Measurements from ENCODE around the gene CYTH4. TPM values are rescaled to one million over a fixed set of nuclear protein-coding genes. Genes with fewer than 3 reads are reported as not detected.
"Not testable (repeated sequence)": the region's sequence is repeated elsewhere in the genome, so short reads cannot be mapped to it uniquely, and the experiment has no call there.

The CYTH4 gene, protein sequence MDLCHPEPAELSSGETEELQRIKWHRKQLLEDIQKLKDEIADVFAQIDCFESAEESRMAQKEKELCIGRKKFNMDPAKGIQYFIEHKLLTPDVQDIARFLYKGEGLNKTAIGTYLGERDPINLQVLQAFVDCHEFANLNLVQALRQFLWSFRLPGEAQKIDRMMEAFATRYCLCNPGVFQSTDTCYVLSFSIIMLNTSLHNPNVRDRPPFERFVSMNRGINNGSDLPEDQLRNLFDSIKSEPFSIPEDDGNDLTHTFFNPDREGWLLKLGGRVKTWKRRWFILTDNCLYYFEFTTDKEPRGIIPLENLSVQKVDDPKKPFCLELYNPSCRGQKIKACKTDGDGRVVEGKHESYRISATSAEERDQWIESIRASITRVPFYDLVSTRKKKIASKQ
- 10 to 100 TPM; 30.5 to 34.0 TPM for total RNA-seq

DNA sequence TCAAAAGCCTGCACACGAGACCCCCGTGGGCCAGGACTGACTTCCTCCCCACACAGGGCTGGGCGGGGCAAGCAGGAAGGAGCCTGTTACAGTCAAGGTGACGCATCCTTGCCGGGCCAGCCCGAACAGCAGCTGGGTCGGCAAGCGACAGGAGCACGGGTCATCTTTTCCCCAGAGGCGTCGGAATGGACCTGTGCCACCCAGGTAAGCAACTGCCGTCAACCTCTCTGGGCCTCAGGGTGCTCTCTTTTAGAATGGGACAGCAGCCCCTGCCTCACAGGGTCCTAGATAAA is at the start of gene CYTH4:
TSS of gene CYTH4 (plus strand) at position 124 of the 293 bp plus-strand sequence. CDS start at position 186, 62 bp downstream.
- intact Hi-C loops (cut with micrococcal nuclease) = loop anchor here (2.0 kb wide), 2 partner anchors 40 to 64 kb away; no protein-coding TSS in a partner anchor
- peak; percentile 88 for DNase-seq
- peak within 1 kb of the TSS; percentile 97 for H3K27ac Mint-ChIP-seq
- CTCF ChIA-PET = interaction anchor here (0.6 to 4.6 kb wide), 8 partner anchors 14 to 284 kb away, joined by 3 to 17 read pairs (median 5); no protein-coding TSS in a partner anchor
- no peaks in the 10 kb centered on the region for H3K9me3 Mint-ChIP-seq
- H3K4me1 Mint-ChIP-seq (ENCODE audit: low read depth) = peaks cover 53% of the 10 kb centered on the region
- H3K27me3 Mint-ChIP-seq (ENCODE audit: low read depth) = no peaks in the 10 kb centered on the region
- peaks cover 6% of the 10 kb centered on the region for H3K36me3 Mint-ChIP-seq (ENCODE audit: low read depth)
- H3K4me3 Mint-ChIP-seq = peak within 1 kb of the TSS; percentile 85

DNA sequence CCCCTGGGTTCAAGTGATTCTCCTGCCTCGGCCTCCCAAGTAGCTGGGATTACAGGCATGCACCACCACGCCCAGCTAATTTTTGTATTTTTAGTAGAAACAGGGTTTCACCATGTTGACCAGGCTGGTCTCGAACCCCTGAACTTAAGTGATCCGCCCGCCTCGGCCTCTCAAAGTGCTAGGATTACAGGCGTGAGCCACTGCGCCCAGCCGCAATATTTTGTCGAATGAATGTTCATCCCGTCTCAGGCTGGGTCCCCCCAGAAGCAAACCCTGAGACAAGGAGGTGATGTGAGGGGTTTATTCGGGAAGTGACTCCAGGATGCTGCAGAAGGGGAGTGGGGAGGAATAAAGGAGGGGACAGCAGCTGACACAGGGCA is 48.9 kb upstream of the CYTH4 start:
- intact Hi-C loops (cut with micrococcal nuclease) = loop anchor here (5.0 to 10.0 kb wide), 4 partner anchors 86 to 869 kb away; partner anchors contain the start of genes IFT27, IL2RB and LGALS1
- DNase-seq; CTCF ChIA-PET; H3K9me3 Mint-ChIP-seq; H3K27me3 Mint-ChIP-seq (ENCODE audit: low read depth): not testable (repeated sequence)
- peaks cover 98% of the 10 kb centered on the region for H3K4me1 Mint-ChIP-seq (ENCODE audit: low read depth)
- H3K27ac Mint-ChIP-seq = peak overlapping the region; percentile 99
- peak overlapping the region; percentile 28 for H3K4me3 Mint-ChIP-seq
- H3K36me3 Mint-ChIP-seq (ENCODE audit: low read depth) = peaks cover 92% of the 10 kb centered on the region

DNA sequence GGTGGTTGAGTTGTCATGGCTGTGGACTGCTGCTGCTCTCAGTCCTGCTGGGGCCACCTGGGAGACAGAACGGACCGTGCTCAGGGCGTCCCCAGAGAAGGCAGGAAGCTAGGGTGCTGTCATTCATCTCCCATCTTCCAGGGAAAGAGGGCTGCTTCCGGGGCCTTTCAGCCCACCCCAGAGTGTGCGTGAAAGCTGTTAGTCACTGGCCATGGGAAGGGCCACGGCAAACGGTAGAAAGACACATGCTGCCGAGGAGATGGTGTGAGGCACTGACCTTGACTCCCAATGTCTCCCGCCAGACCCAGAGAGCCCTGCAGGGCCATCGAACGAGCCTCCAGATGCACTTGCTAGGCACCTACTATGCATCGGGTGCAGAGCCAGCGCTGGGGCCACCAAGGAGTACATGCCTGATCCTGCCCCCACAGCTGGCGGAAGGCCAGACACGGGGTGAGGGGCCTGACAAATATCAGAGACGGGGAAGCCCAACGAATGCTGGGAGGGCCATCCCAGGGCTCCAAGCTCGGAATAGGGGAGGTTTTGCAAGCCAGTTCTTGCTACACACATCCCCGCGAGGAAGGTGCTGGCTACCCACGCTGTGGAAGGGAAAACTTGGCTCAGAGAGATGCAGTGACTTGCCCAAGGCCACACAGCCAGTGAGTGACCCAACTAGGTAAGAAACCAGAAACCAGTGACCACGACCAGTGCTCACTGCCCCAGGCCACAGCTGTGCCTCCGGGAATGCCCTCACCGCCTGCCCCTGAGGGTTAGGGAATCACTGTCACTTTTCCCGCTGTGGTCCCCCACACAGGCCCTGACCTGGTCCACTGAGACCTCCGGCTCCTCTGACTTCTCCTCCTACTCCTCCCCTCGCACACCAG is 48.3 kb upstream of the CYTH4 start:
- peak overlapping the region; percentile 99 for H3K27ac Mint-ChIP-seq
- H3K27me3 Mint-ChIP-seq (ENCODE audit: low read depth) = no peaks in the 10 kb centered on the region
- H3K4me1 Mint-ChIP-seq (ENCODE audit: low read depth) = peaks cover 98% of the 10 kb centered on the region
- H3K9me3 Mint-ChIP-seq = no peaks in the 10 kb centered on the region
- peaks cover 91% of the 10 kb centered on the region for H3K36me3 Mint-ChIP-seq (ENCODE audit: low read depth)
- intact Hi-C loops (cut with micrococcal nuclease) = loop anchor here (5.0 to 10.0 kb wide), 4 partner anchors 87 to 869 kb away; partner anchors contain the start of genes IFT27, IL2RB and LGALS1
- DNase-seq = peak; percentile 20
- no peak overlapping the region for H3K4me3 Mint-ChIP-seq
- CTCF ChIA-PET = interaction anchor here (1.0 to 1.2 kb wide), 2 partner anchors 9 to 27 kb away, joined by 3 to 7 read pairs; no protein-coding TSS in a partner anchor

DNA sequence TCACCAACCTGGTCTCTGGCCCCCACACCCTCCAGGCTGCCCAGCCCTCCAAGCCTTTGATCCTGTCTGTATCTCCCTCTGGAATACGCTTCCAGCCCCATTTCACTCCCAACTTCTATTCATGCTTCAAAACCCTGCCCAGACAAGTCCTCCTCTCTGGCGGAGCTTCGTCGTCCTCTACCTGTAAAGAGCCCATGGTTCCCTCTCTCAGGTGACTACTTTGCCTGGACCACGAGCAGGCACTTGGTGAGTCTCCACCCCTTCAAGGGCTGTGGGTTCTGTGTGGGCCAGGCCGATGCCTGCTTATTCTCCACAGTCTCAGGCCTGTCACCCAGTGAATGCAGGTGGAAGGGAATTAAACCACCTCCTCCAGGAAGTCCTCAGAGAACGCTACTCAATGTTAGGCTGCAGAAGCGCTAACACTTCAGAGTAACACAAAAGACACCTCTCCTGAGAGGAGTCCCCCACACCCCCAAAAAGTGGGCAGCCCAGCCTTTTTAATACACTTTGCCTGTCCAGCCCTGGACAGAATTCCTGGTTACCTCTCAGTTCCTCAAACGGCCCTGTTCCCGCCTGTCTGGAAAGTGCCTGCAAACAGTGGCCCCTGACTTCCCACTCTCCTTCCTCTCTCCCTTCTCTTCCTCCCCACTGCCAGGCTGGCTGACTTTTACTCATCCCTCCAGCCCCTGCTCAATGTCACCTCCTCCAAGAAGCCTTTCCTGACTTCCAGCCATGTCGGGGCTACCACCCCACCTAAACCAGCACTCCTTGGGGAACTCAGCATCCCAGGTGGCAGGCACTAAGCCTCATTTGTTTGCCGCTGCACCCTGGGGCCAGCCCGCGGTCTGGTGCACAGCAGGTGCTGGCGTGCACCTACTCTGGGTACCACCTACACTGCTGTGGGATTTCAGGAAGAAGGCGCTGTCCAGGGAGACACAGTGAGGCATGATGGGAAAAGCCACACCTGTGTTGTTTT is 47.3 kb upstream of the CYTH4 start:
- CTCF ChIA-PET = interaction anchor here (1.0 to 1.2 kb wide), 2 partner anchors 10 to 26 kb away, joined by 3 to 7 read pairs; no protein-coding TSS in a partner anchor
- intact Hi-C loops (cut with micrococcal nuclease) = loop anchor here (5.0 to 10.0 kb wide), 4 partner anchors 88 to 870 kb away; partner anchors contain the start of genes IFT27, IL2RB and LGALS1
- H3K4me3 Mint-ChIP-seq = peak overlapping the region; percentile 40
- peak overlapping the region; percentile 99 for H3K27ac Mint-ChIP-seq
- H3K27me3 Mint-ChIP-seq (ENCODE audit: low read depth) = no peaks in the 10 kb centered on the region
- peaks cover 98% of the 10 kb centered on the region for H3K4me1 Mint-ChIP-seq (ENCODE audit: low read depth)
- no peaks in the 10 kb centered on the region for H3K9me3 Mint-ChIP-seq
- H3K36me3 Mint-ChIP-seq (ENCODE audit: low read depth) = peaks cover 89% of the 10 kb centered on the region
- DNase-seq = peak; percentile 5

DNA sequence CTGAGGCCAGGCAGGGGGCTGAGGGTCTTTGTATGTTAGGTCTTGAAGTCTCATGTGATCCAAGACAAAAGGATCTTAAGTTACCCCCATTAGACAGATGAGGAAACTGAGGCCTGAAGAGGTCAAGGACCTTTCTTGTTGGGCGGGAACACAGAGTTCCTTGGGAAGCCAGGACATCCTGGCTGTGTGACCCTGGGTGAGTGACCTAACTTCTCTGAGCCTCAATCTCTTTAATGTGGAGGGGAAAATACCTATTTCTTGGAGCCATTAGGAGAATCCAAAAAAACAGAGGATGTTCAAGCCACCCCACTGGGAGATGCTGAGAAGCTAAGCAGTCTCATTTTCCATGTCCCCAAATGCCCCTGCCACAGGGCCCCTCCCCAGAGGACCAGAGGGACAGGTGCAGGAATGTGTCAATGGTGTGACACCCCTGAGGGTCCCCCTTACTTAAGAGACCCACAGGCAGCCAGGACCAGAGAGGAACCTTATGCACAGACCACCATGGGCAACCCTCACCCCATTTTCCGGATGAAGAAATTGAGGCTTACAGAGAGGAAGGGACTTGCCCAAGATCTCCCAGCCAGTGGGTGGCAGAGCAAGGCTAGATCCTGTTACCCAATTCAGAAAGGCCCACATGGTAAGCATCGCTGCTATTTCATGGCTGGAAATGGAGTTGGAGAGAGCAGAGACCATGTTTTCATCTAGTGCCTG is 46.3 kb upstream of the CYTH4 start:
- intact Hi-C loops (cut with micrococcal nuclease) = loop anchor here (10.0 kb wide), 3 partner anchors 439 to 871 kb away; partner anchors contain the start of genes IFT27 and LGALS1
- H3K9me3 Mint-ChIP-seq = no peaks in the 10 kb centered on the region
- peak overlapping the region; percentile 99 for H3K27ac Mint-ChIP-seq
- CTCF ChIA-PET = interaction anchor here (17.7 kb wide), 1 partner anchor 24 kb away, joined by 220 read pairs; no protein-coding TSS in a partner anchor
- no peaks in the 10 kb centered on the region for H3K27me3 Mint-ChIP-seq (ENCODE audit: low read depth)
- peak; percentile 35 for DNase-seq
- H3K36me3 Mint-ChIP-seq (ENCODE audit: low read depth) = peaks cover 93% of the 10 kb centered on the region
- peaks cover 99% of the 10 kb centered on the region for H3K4me1 Mint-ChIP-seq (ENCODE audit: low read depth)
- H3K4me3 Mint-ChIP-seq = peak overlapping the region; percentile 80

DNA sequence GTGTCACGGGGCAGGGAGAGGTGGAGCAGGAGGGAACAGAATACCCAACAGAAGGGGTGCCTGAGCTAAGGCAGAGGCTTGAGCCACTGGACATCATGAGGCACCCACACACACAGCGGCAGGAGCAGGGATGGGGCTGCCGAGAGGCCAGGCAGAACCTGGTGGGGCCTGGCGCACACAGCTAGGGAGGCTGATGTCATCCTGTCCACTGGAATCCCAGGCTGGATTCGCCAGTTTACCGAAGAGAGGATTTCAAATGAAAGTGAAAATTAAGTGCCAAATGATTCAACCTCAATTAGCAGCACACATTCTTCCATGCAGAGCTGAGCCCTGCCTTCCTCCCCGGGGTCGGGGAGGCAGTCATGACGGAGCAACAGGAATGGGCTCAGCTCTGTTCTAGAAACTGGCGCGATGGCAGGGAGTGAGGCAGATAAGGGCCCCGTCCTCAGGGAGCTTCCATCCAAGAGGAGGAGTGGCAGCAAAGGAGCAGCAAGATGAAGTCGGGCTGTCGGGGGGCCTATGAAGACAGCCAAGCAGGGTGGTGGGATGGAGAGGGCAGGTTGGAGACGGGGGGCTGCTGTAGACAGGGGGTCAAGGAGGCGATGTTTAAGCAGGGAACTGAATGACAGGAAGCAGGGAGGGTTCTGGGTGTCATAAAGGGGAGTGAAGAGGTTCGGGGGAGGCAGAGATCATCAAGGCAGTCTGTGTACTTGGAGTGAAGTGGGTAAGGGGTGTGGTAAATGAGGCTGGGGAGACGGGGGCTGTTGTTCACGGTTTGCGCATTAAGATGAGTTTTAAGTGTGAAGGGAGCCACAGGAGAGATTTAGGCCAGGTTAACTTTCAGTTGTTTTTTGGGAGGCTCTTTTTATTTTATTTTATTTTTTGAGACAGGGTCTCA is 44.7 kb upstream of the CYTH4 start:
- H3K4me1 Mint-ChIP-seq (ENCODE audit: low read depth) = peaks cover 90% of the 10 kb centered on the region

DNA sequence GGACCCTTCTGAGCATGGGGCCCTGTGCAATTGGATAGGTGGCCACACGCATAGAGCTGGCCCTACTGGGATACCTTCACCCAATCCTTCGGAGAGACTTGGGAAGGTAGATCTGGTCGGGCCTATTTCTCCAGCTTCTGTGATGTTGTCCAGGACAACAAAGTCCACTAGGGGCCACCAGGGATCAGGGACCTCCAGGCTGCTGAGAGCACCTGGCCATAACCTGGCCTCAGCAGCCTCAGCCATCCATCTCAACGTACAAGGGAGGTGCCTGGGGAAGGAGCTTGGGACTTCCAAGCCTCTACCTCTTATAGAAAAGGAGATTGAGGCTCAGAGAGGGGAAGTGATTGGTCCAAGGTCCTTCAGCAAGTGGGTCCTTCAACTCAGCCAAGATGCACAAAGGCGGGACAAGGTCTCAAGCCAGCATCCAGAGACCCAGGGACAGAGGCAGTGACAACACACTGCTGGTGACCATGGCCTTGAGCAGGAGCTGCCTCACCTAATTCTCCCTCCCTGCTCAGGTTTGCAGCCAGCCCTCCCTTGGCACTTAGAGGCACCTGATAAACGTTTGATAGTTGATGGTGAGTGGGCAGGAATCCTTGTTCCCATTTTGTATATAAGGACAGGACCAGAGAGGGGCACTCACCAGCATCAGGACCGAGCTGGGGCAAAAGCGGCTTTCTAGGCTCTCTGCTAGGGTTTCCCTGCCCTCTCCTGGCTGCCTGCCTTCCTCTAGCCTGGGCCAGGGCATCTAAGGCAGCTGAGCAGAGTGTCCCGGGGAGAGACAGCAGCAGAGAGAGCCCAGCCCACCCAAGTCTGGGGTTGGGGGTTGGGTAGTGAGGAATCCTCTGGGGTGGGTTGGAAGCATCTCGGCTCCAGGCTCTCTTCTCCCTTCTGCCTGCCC is 42.7 kb upstream of the CYTH4 start:
- Mint-ChIP-seq H3K4me3 (peak overlapping the region; percentile 99), H3K36me3 (ENCODE audit: low read depth) (peaks cover 89% of the 10 kb centered on the region), H3K4me1 (ENCODE audit: low read depth) (peaks cover 78% of the 10 kb centered on the region), H3K27me3 (ENCODE audit: low read depth) (no peaks in the 10 kb centered on the region), H3K27ac (peak overlapping the region; percentile 99), H3K9me3 (no peaks in the 10 kb centered on the region)
- intact Hi-C loops (cut with micrococcal nuclease) = loop anchor here (5.0 to 10.0 kb wide), 4 partner anchors 162 to 875 kb away; partner anchors contain the start of genes IFT27 and LGALS1
- peak; percentile 6 for DNase-seq
- CTCF ChIA-PET = interaction anchor here (0.8 to 17.7 kb wide), 5 partner anchors 10 to 40 kb away, joined by 3 to 220 read pairs (median 4); no protein-coding TSS in a partner anchor

More for the DNA sequence above, 44.7 kb upstream of the CYTH4 start:
- Mint-ChIP-seq H3K4me3 (peak overlapping the region; percentile 80), H3K9me3 (no peaks in the 10 kb centered on the region), H3K27ac (peak overlapping the region; percentile 99), H3K27me3 (ENCODE audit: low read depth) (no peaks in the 10 kb centered on the region), H3K36me3 (ENCODE audit: low read depth) (peaks cover 93% of the 10 kb centered on the region)
- intact Hi-C loops (cut with micrococcal nuclease) = loop anchor here (1.0 to 10.0 kb wide), 6 partner anchors 7 to 873 kb away; partner anchors contain the start of genes IFT27 and LGALS1
- DNase-seq = peak; percentile 33
- CTCF ChIA-PET = interaction anchor here (0.6 to 17.7 kb wide), 6 partner anchors 8 to 707 kb away, joined by 3 to 220 read pairs (median 6); no protein-coding TSS in a partner anchor

DNA sequence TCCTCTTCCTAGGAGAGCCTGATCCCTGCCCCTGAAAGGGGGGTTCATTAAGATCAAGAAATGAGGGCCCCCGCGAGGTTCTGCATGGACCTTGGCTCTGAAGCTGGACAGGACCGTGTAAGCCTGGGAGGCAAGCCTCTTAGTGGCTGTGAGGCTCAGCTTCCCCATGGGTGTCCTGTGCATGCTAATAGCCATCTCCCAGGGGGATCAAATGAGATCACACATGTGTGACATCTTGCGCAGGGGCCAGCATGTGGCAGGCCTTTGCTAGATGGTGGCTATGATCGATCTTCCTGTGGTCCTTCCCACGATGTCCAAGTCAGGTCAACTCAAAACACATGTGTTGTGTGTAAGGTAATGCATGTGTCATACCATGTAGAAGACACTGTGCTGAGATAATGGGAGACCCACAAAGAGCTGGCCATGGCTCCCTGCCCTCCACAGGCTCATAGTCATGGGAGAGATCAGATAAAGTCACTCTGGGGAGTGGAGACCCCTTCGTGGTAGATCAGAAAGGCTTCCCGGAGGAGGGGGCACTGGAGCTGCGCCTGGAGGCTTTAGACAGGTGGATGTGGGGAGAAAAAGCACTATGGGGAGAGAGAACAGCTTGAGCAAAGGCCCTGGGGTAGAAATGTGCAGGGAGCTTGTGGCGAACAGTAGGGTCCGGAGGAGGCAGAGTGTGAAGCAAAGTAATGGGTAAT is 41.9 kb upstream of the CYTH4 start:
- Mint-ChIP-seq H3K27ac (peak overlapping the region; percentile 99), H3K36me3 (ENCODE audit: low read depth) (peaks cover 81% of the 10 kb centered on the region), H3K4me3 (peak overlapping the region; percentile 99), H3K4me1 (ENCODE audit: low read depth) (peaks cover 77% of the 10 kb centered on the region), H3K27me3 (ENCODE audit: low read depth) (no peaks in the 10 kb centered on the region), H3K9me3 (no peaks in the 10 kb centered on the region)
- intact Hi-C loops (cut with micrococcal nuclease) = loop anchor here (5.0 kb wide), 1 partner anchor 163 kb away; no protein-coding TSS in a partner anchor
- CTCF ChIA-PET = interaction anchor here (0.8 to 17.7 kb wide), 6 partner anchors 11 to 64 kb away, joined by 3 to 220 read pairs (median 4); no protein-coding TSS in a partner anchor
- no peak for DNase-seq

Data from activated naive CD4-positive, alpha-beta T cell treated with anti-CD3 and anti-CD28 coated beads for 36 hours (primary cell).